AG04449 (cell line): Measurements from ENCODE around the gene HMCES.
A peak's percentile ranks its signal among the peaks of the same experiment; 100 is the strongest.

Experiments used
- CTCF ChIA-PET: fragments of 350-600 bp; formaldehyde crosslinking; extraction: SDS; loops from one replicate; lab custom pipeline; 2021; ENCODE audit warnings: antibody characterized with exemption; lab: Yijun Ruan, JAX
- POLR2A ChIA-PET: fragments of 400-600, 350-600 bp; formaldehyde crosslinking; extraction: SDS; loops from one replicate; lab custom pipeline; 2020; ENCODE audit warnings: antibody characterized with exemption, inconsistent platforms; lab: Yijun Ruan, JAX
- DNase-seq: peaks from one replicate; pipeline ENCODE4 v3.0.0-alpha.2; 2010; ENCODE audit warnings: low read depth, low spot score
- H3K4me3 ChIP-seq: 2 replicates; pipeline ENCODE4 v1.5.1; 2011; ENCODE audit warnings: low read depth, mild to moderate bottlenecking, control low read depth, low read length
- CTCF ChIP-seq: IDR thresholded peaks from one replicate; pipeline ENCODE4 v1.5.1; 2011; ENCODE audit warnings: mild to moderate bottlenecking, moderate library complexity, low read length, control low read depth, inconsistent platforms; ENCODE audit not compliant: insufficient read depth; ENCODE audit errors: missing control alignments

The HMCES gene

DNA sequence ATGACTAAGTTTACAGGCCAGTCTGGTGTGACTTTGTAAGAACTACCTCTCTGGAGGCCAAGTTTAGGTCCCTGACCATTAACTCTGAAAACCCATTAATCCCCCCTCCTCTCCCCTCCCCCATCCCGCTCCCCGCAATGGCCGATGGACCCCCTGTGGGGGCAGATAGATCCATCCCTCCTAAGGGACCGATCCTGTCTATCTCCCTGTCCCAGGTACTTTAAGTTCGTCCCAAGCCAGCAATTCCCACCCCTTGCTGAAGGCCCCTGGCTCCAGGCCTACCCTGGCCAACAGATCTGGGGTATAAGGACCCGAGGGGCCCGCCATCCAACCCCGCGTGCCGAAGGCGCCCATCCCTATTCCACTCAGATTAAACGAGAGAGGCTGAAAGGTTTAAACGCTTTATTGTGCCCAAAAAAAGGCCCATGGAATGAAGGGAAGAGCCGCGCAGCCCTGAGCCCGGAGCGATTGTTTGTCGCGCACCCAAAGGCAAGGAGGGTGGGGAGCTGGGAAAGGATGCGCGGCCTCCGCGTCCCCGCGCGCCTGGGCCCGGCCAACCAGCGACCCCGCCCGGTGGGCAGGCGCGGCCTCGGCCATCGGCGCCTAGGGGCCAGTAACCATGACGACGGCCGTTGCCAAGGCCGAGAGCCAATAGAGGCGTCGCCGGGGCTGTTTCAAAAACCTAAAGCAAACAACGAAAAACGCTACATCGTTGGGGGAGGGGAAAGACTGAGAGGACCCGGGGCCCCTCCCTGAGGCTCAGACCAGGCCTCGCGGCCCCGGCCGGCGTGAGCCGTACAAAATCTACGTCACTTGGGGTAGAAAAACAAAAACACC is 35.9 kb downstream of the HMCES start:
- peak; percentile 6 for TF ChIP-seq CTCF
- ChIA-PET CTCF (interaction anchor here (1.3 to 2.4 kb wide), 2 partner anchors 11 to 17 kb away, joined by 3 to 22 read pairs; no protein-coding TSS in a partner anchor), POLR2A (interaction anchor here (0.9 to 2.4 kb wide), 4 partner anchors 13 to 127 kb away, joined by 4 to 22 read pairs (median 10); partner anchors contain the start of gene HMCES)
- H3K4me3 ChIP-seq = peak overlapping the region; percentile 86
- DNase-seq = no peak

DNA sequence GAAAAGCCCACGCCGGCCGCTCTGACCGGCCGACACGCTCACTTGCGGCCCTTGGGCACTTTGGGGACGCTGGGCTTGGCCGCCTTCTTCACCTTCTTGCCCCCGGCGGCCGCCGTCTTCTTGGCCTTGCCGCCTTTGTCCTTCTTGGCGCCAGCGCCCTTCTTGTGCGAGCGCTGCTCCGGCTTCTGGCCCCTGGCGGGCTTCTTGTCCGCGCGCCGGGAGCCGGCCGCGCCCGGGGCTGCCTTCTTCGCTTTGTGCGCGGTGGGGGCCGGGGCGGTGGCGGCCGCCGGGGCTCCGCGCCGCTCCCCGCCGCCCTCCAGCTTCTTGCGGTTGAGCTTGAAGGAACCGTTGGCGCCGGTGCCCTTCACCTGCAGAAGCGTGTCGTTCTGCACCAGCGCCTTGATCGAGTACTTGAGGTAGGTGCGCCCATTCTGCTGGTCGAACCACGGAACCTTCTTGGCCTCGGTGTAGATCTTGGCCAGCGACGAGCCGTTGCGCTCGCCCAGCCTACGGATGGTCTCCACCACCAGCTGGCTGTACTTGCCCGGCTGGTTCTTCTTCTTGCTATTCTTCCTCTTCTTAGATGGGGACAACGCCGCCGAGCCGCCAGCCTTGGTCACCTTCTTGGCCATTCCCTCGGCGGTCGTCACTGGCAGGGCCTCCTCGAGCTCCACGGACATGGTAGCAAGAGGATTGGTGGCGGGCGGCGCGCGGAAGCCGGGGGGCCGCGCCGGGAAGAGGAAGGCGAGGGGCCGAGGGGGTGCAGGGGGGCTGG is 36.7 kb downstream of the HMCES start:
- CTCF ChIA-PET = interaction anchor here (0.6 to 2.7 kb wide), 21 partner anchors 8 to 345 kb away, joined by 3 to 29 read pairs (median 4); partner anchors contain the start of gene COPG1
- peak overlapping the region; percentile 86 for H3K4me3 ChIP-seq
- POLR2A ChIA-PET = interaction anchor here (0.8 to 2.4 kb wide), 16 partner anchors 9 to 436 kb away, joined by 3 to 22 read pairs (median 4); partner anchors contain the start of genes EFCAB12, HMCES, IFT122 and MBD4
- no peak for DNase-seq
- no peak for TF ChIP-seq CTCF

DNA sequence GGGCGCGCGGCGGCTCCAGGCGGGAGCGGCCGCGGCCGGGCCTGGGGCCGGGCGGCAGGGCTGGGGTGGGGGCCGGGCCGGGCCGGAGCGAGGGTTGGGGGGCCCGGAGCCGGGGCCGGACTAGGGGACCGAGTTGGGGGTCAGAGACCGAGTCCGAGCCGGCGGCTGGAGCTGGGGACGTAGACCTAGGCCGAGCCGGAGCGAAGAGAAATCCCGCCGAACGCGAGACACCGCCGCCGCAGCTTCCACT is 37.3 kb downstream of the HMCES start:
- POLR2A ChIA-PET = interaction anchor here (0.8 to 2.4 kb wide), 19 partner anchors 9 to 436 kb away, joined by 3 to 22 read pairs (median 3); partner anchors contain the start of genes EFCAB12, HMCES, IFT122 and MBD4
- peak overlapping the region; percentile 86 for H3K4me3 ChIP-seq
- no peak for TF ChIP-seq CTCF
- DNase-seq = no peak
- CTCF ChIA-PET = interaction anchor here (0.6 to 2.7 kb wide), 25 partner anchors 9 to 345 kb away, joined by 3 to 29 read pairs (median 4); partner anchors contain the start of gene COPG1

- DNase-seq = no peak
- CTCF ChIA-PET = interaction anchor here (0.6 to 2.7 kb wide), 26 partner anchors 9 to 346 kb away, joined by 3 to 29 read pairs (median 4); partner anchors contain the start of gene COPG1
- peak overlapping the region; percentile 86 for H3K4me3 ChIP-seq
- peak; percentile 70 for TF ChIP-seq CTCF
- POLR2A ChIA-PET = interaction anchor here (0.7 to 2.4 kb wide), 21 partner anchors 10 to 437 kb away, joined by 3 to 22 read pairs (median 3); partner anchors contain the start of genes EFCAB12, HMCES, IFT122 and MBD4
Observed at GRCh38 chr3:129316248-129317013, 37.8 kb downstream of the HMCES start.

GRCh38 chr3:129317014-129317771 is 38.5 kb downstream of the HMCES start:
- ChIA-PET POLR2A (interaction anchor here (0.7 to 2.4 kb wide), 12 partner anchors 10 to 400 kb away, joined by 3 to 22 read pairs (median 4); partner anchors contain the start of genes HMCES, IFT122 and MBD4), CTCF (interaction anchor here (1.0 to 2.7 kb wide), 19 partner anchors 9 to 346 kb away, joined by 3 to 29 read pairs (median 6); no protein-coding TSS in a partner anchor)
- peak overlapping the region; percentile 86 for H3K4me3 ChIP-seq
- no peak for TF ChIP-seq CTCF
- no peak for DNase-seq
